ENCODE data around the gene CASP6.

The CASP6 gene

GRCh38 chr4:109672169-109672930, 30.9 kb downstream of the CASP6 start:
- no peak for TF ChIP-seq CTCF (IDR thresholded peaks at IDR 0.05; ENCODE audit: insufficient read depth, low read length, poor library complexity, severe bottlenecking)
- no peak for TF ChIP-seq EZH2phosphoT487 (conservative IDR thresholded peaks at IDR 0.05; ENCODE audit: low read length)
- no peak overlapping the region for H3K4me2 ChIP-seq (ENCODE audit: low read depth, low read length, poor library complexity, severe bottlenecking)
- no peaks in the 10 kb centered on the region for H3K27me3 ChIP-seq (ENCODE audit: low read length)
- no peaks in the 10 kb centered on the region for H3F3A ChIP-seq (ENCODE audit: insufficient read depth)
- H3K9ac ChIP-seq (ENCODE audit: low read length), result no peak overlapping the region
- H3K4me3 ChIP-seq (ENCODE audit: insufficient read depth, low read length, poor library complexity, severe bottlenecking), result no peak overlapping the region
- no peaks in the 10 kb centered on the region for H3K9me2 ChIP-seq (replicated peaks; ENCODE audit: insufficient read depth, low read length)
- H3K79me2 ChIP-seq (ENCODE audit: insufficient read depth, low read length), result no peaks in the 10 kb centered on the region
- no peaks in the 10 kb centered on the region for H3K36me3 ChIP-seq (ENCODE audit: low read length)
- no peaks in the 10 kb centered on the region for H3K9me3 ChIP-seq (ENCODE audit: insufficient read depth, low read length)
- no peak overlapping the region for H3K27ac ChIP-seq (ENCODE audit: low read depth, low read length)
- no peak overlapping the region for H2AFZ ChIP-seq (ENCODE audit: low read depth, low read length, severe bottlenecking)
- no peaks in the 10 kb centered on the region for H4K20me1 ChIP-seq (ENCODE audit: low read depth, low read length)

GRCh38 chr4:109671350-109671749, 31.9 kb downstream of the CASP6 start:
- TF ChIP-seq EZH2phosphoT487 (conservative IDR thresholded peaks at IDR 0.05; ENCODE audit: low read length), result no peak
- TF ChIP-seq CTCF (IDR thresholded peaks at IDR 0.05; ENCODE audit: insufficient read depth, low read length, poor library complexity, severe bottlenecking), result no peak

GRCh38 chr4:109665783-109666485, 37.3 kb downstream of the CASP6 start:
- no peak overlapping the region for H3K27ac ChIP-seq (ENCODE audit: low read depth, low read length)
- H3K36me3 ChIP-seq (ENCODE audit: low read length), result no peaks in the 10 kb centered on the region
- H3K27me3 ChIP-seq (ENCODE audit: low read length), result no peaks in the 10 kb centered on the region
- no peaks in the 10 kb centered on the region for H3F3A ChIP-seq (ENCODE audit: insufficient read depth)
- no peak overlapping the region for H2AFZ ChIP-seq (ENCODE audit: low read depth, low read length, severe bottlenecking)
- no peak for TF ChIP-seq EZH2phosphoT487 (conservative IDR thresholded peaks at IDR 0.05; ENCODE audit: low read length)
- TF ChIP-seq CTCF (IDR thresholded peaks at IDR 0.05; ENCODE audit: insufficient read depth, low read length, poor library complexity, severe bottlenecking), result no peak
- no peak overlapping the region for H3K9ac ChIP-seq (ENCODE audit: low read length)
- no peaks in the 10 kb centered on the region for H3K9me3 ChIP-seq (ENCODE audit: insufficient read depth, low read length)
- H4K20me1 ChIP-seq (ENCODE audit: low read depth, low read length), result no peaks in the 10 kb centered on the region
- no peaks in the 10 kb centered on the region for H3K9me2 ChIP-seq (replicated peaks; ENCODE audit: insufficient read depth, low read length)
- no peak overlapping the region for H3K4me2 ChIP-seq (ENCODE audit: low read depth, low read length, poor library complexity, severe bottlenecking)
- H3K4me3 ChIP-seq (ENCODE audit: insufficient read depth, low read length, poor library complexity, severe bottlenecking), result no peak overlapping the region
- no peaks in the 10 kb centered on the region for H3K79me2 ChIP-seq (ENCODE audit: insufficient read depth, low read length)

More at GRCh38 chr4:109671350-109671749, 31.9 kb downstream of the CASP6 start:
- Histone ChIP-seq H4K20me1 (ENCODE audit: low read depth, low read length) (no peaks in the 10 kb centered on the region), H3K4me2 (ENCODE audit: low read depth, low read length, poor library complexity, severe bottlenecking) (no peak overlapping the region), H3K9me2 (replicated peaks; ENCODE audit: insufficient read depth, low read length) (no peaks in the 10 kb centered on the region), H3K9me3 (ENCODE audit: insufficient read depth, low read length) (no peaks in the 10 kb centered on the region), H3K9ac (ENCODE audit: low read length) (no peak overlapping the region), H3K36me3 (ENCODE audit: low read length) (no peaks in the 10 kb centered on the region), H3K27ac (ENCODE audit: low read depth, low read length) (no peak overlapping the region), H3K4me3 (ENCODE audit: insufficient read depth, low read length, poor library complexity, severe bottlenecking) (no peak overlapping the region), H2AFZ (ENCODE audit: low read depth, low read length, severe bottlenecking) (no peak overlapping the region), H3F3A (ENCODE audit: insufficient read depth) (no peaks in the 10 kb centered on the region), H3K79me2 (ENCODE audit: insufficient read depth, low read length) (no peaks in the 10 kb centered on the region), H3K27me3 (ENCODE audit: low read length) (no peaks in the 10 kb centered on the region)
